HT1080 (cell line): ENCODE data around the gene MICAL1. TPM values are rescaled to one million over a fixed set of nuclear protein-coding genes. Genes with fewer than 3 reads are reported as not detected.

ENCODE experiments used
- DNase-seq: peaks from one replicate; pipeline ENCODE4 v3.0.0-alpha.2; 2015; ENCODE audit warnings: low read depth
- total RNA-seq: library from RNA; depleted of rRNA; stranded (reverse); fragments of >200 nt; shearing (Covaris generic); gene quantifications from 2 replicates; pipeline ENCODE4 v1.2.3, GENCODE V29; 2014; rRNA removed

The MICAL1 gene
- total RNA-seq, 1 experiment from 2014 or later = 37.2 TPM

- peak; percentile 90 for DNase-seq
Observed at GRCh38 chr6:109440331-109441068, 15.1 kb downstream of the MICAL1 start, which contains the start of the genes PPIL6 and SMPD2. Gene PPIL6 (minus strand): TSS chr6:109440628. CDS start chr6:109440590, 38 bp downstream. Gene SMPD2 (plus strand): TSS chr6:109440724. CDS start chr6:109441122, 398 bp downstream.

GRCh38 chr6:109436041-109436440 is 19.5 kb downstream of the MICAL1 start:
- DNase-seq = no peak

GRCh38 chr6:109434456-109434855 is 21.1 kb downstream of the MICAL1 start:
- DNase-seq = no peak

- no peak for DNase-seq
Observed at GRCh38 chr6:109429496-109429895, 26.1 kb downstream of the MICAL1 start.

- DNase-seq = no peak
Observed at GRCh38 chr6:109428889-109429477, 26.6 kb downstream of the MICAL1 start.

GRCh38 chr6:109424946-109425345 is 30.6 kb downstream of the MICAL1 start:
- DNase-seq = peak; percentile 17

GRCh38 chr6:109421184-109421583 is 34.4 kb downstream of the MICAL1 start:
- DNase-seq = no peak

GRCh38 chr6:109420751-109421150 is 34.8 kb downstream of the MICAL1 start:
- DNase-seq = no peak

GRCh38 chr6:109417646-109418045 is 37.9 kb downstream of the MICAL1 start:
- no peak for DNase-seq

- no peak for DNase-seq
Observed at GRCh38 chr6:109411034-109411433, 44.5 kb downstream of the MICAL1 start.

GRCh38 chr6:109406196-109406595 is 49.4 kb downstream of the MICAL1 start:
- DNase-seq = peak; percentile 27

GRCh38 chr6:109397020-109397419 is 58.6 kb downstream of the MICAL1 start:
- DNase-seq = no peak

- DNase-seq = no peak
Observed at GRCh38 chr6:109396046-109396718, 59.4 kb downstream of the MICAL1 start.

Other genes starting within 250 kb of the MICAL1 start
- 99.0 and 125 TPM in 2 replicates for gene CD164, start 73.3 kb downstream of the MICAL1 start, total RNA-seq
- 0.05 TPM in 1 of 2 replicates, not detected in the other for gene PPIL6, start 15.1 kb downstream of the MICAL1 start, total RNA-seq
- 14.9 and 15.4 TPM in 2 replicates for gene SMPD2, start 15.0 kb downstream of the MICAL1 start, total RNA-seq
- gene ZBTB24, start 27.4 kb upstream of the MICAL1 start, total RNA-seq = 9.6 and 10.8 TPM in 2 replicates
- 2.0 and 3.0 TPM in 2 replicates for gene AK9, start 235.4 kb upstream of the MICAL1 start, total RNA-seq
- 8.2 and 8.5 TPM in 2 replicates for gene FIG4, start 235.5 kb upstream of the MICAL1 start, total RNA-seq